RPMI7951 (cell line): ENCODE results near the gene ZNF71. TPM values are rescaled to one million over a fixed set of nuclear protein-coding genes. Genes with fewer than 3 reads are reported as not detected.

Experiments
- total RNA-seq: library from RNA; depleted of rRNA; stranded (reverse); fragments of >200 nt; shearing (Covaris generic); gene quantifications from 2 replicates; pipeline ENCODE4 v1.2.3, GENCODE V29; 2014; rRNA removed

The ZNF71 gene
- total RNA-seq, 1 experiment from 2014 or later, result 8.3 TPM

Other genes with a start within 250 kb of the ZNF71 start
- 0.68 and 2.6 TPM in 2 replicates for gene ZNF582, start 201.8 kb upstream of the ZNF71 start, total RNA-seq
- 2.1 and 3.5 TPM in 2 replicates for gene ZNF583, start 191.0 kb upstream of the ZNF71 start, total RNA-seq
- 1.7 and 1.9 TPM in 2 replicates for gene ZNF667, start 118.0 kb upstream of the ZNF71 start, total RNA-seq
- 1.1 and 1.3 TPM in 2 replicates for gene ZNF471, start 87.4 kb upstream of the ZNF71 start, total RNA-seq
- 5.9 and 9.4 TPM in 2 replicates for gene ZFP28, start 56.4 kb upstream of the ZNF71 start, total RNA-seq
- gene ZNF470, start 27.8 kb upstream of the ZNF71 start, total RNA-seq, result 2.7 and 2.9 TPM in 2 replicates
- gene SMIM17, start 47.9 kb downstream of the ZNF71 start, total RNA-seq, result 0.36 TPM in 1 of 2 replicates, not detected in the other
- gene ZNF835, start 76.5 kb downstream of the ZNF71 start, total RNA-seq, result 0.24 TPM in 1 of 2 replicates, not detected in the other
- 0.36 and 0.59 TPM in 2 replicates for gene PEG3, start 245.4 kb downstream of the ZNF71 start, total RNA-seq
- gene ZIM2, start 245.4 kb downstream of the ZNF71 start, total RNA-seq, result 0.24 TPM in 1 of 2 replicates, not detected in the other